ENCODE data around the gene NDUFAB1. TPM values are rescaled to one million over a fixed set of nuclear protein-coding genes. Genes with fewer than 3 reads are reported as not detected.
"Not testable (repeated sequence)": the region's sequence is repeated elsewhere in the genome, so short reads cannot be mapped to it uniquely, and the experiment has no call there.

The NDUFAB1 gene
- total RNA-seq, 1 donor from 2014 or later, result 122 TPM

GRCh38 chr16:23549938-23550337, 46.2 kb downstream of the NDUFAB1 start:
- peaks cover 11% of the 10 kb centered on the region for H3K79me2 ChIP-seq (ENCODE audit: low read depth)
- H3K27me3 ChIP-seq, result no peaks in the 10 kb centered on the region
- no peaks in the 10 kb centered on the region for H3K9me3 ChIP-seq (ENCODE audit: low read depth)
- Mint-ChIP-seq H3K9me3 (no peaks in the 10 kb centered on the region), H3K4me3 (no peak overlapping the region), H3K4me1 (no peaks in the 10 kb centered on the region), H3K27me3 (ENCODE audit: insufficient read depth, low read depth) (no peaks in the 10 kb centered on the region), H3K36me3 (peaks cover 14% of the 10 kb centered on the region), H3K27ac (no peak overlapping the region)
- no peaks in the 10 kb centered on the region for H3F3A ChIP-seq (ENCODE audit: low read depth)
- H3K4me3 ChIP-seq, result no peak overlapping the region
- H2AFZ ChIP-seq (replicated peaks), result no peak overlapping the region
- H3K36me3 ChIP-seq, result no peaks in the 10 kb centered on the region
- H3K4me2 ChIP-seq, result no peak overlapping the region
- H3K9ac ChIP-seq, result no peak overlapping the region
- TF ChIP-seq CTCF (IDR thresholded peaks at IDR 0.05) (no peak), EZH2phosphoT487 (IDR thresholded peaks at IDR 0.05) (no peak), EZH2 (IDR thresholded peaks at IDR 0.05) (no peak)
- peaks cover 4% of the 10 kb centered on the region for H4K20me1 ChIP-seq (ENCODE audit: low read depth)
- no peak overlapping the region for H3K27ac ChIP-seq
- H3K4me1 ChIP-seq, result no peaks in the 10 kb centered on the region
- no peak for DNase-seq (ENCODE audit: low spot score)

- H3K27me3 ChIP-seq, result no peaks in the 10 kb centered on the region
- Mint-ChIP-seq H3K4me1 (no peaks in the 10 kb centered on the region), H3K36me3 (peaks cover 6% of the 10 kb centered on the region), H3K27me3 (ENCODE audit: insufficient read depth, low read depth) (no peaks in the 10 kb centered on the region), H3K4me3 (no peak overlapping the region), H3K9me3 (no peaks in the 10 kb centered on the region), H3K27ac (no peak overlapping the region)
- no peak overlapping the region for H3K9ac ChIP-seq
- no peaks in the 10 kb centered on the region for H3F3A ChIP-seq (ENCODE audit: low read depth)
- no peak for DNase-seq (ENCODE audit: low spot score)
- no peak overlapping the region for H2AFZ ChIP-seq (replicated peaks)
- H3K9me3 ChIP-seq (ENCODE audit: low read depth), result no peaks in the 10 kb centered on the region
- no peaks in the 10 kb centered on the region for H3K4me1 ChIP-seq
- H4K20me1 ChIP-seq (ENCODE audit: low read depth), result no peaks in the 10 kb centered on the region
- no peak for TF ChIP-seq EZH2 (IDR thresholded peaks at IDR 0.05)
- H3K79me2 ChIP-seq (ENCODE audit: low read depth), result no peaks in the 10 kb centered on the region
- H3K4me2 ChIP-seq, result no peak overlapping the region
- H3K4me3 ChIP-seq, result no peak overlapping the region
- no peak overlapping the region for H3K27ac ChIP-seq
- H3K36me3 ChIP-seq, result no peaks in the 10 kb centered on the region
These were observed 51.7 kb downstream of the NDUFAB1 start for GRCh38 chr16:23544436-23544835.

- not testable (repeated sequence) for H3K9ac ChIP-seq; H3K4me3 Mint-ChIP-seq; H3F3A ChIP-seq (ENCODE audit: low read depth); H3K4me3 ChIP-seq; H3K36me3 Mint-ChIP-seq; H3K9me3 ChIP-seq (ENCODE audit: low read depth); H3K36me3 ChIP-seq; DNase-seq (ENCODE audit: low spot score); H3K27ac Mint-ChIP-seq; H3K27ac ChIP-seq; H3K4me2 ChIP-seq; H3K4me1 ChIP-seq; H3K79me2 ChIP-seq (ENCODE audit: low read depth); H2AFZ ChIP-seq (replicated peaks); H3K27me3 Mint-ChIP-seq (ENCODE audit: insufficient read depth, low read depth); H3K27me3 ChIP-seq; H3K9me3 Mint-ChIP-seq; H4K20me1 ChIP-seq (ENCODE audit: low read depth); H3K4me1 Mint-ChIP-seq
These were observed 55.3 kb downstream of the NDUFAB1 start for GRCh38 chr16:23540817-23541178.

GRCh38 chr16:23539984-23540816, 55.9 kb downstream of the NDUFAB1 start:
- Histone ChIP-seq H2AFZ (replicated peaks) (no peak overlapping the region), H3K4me2 (no peak overlapping the region), H3K27ac (no peak overlapping the region), H4K20me1 (ENCODE audit: low read depth) (peaks cover 3% of the 10 kb centered on the region), H3K27me3 (no peaks in the 10 kb centered on the region), H3F3A (ENCODE audit: low read depth) (no peaks in the 10 kb centered on the region), H3K9me3 (ENCODE audit: low read depth) (no peaks in the 10 kb centered on the region), H3K79me2 (ENCODE audit: low read depth) (no peaks in the 10 kb centered on the region), H3K4me1 (no peaks in the 10 kb centered on the region), H3K4me3 (no peak overlapping the region), H3K36me3 (no peaks in the 10 kb centered on the region), H3K9ac (no peak overlapping the region)
- DNase-seq (ENCODE audit: low spot score), result no peak
- Mint-ChIP-seq H3K36me3 (peaks cover 2% of the 10 kb centered on the region), H3K9me3 (no peaks in the 10 kb centered on the region), H3K4me3 (no peak overlapping the region), H3K27me3 (ENCODE audit: insufficient read depth, low read depth) (no peaks in the 10 kb centered on the region), H3K4me1 (no peaks in the 10 kb centered on the region), H3K27ac (no peak overlapping the region)
- TF ChIP-seq CTCF (IDR thresholded peaks at IDR 0.05), result no peak
- TF ChIP-seq EZH2 (IDR thresholded peaks at IDR 0.05), result no peak
- TF ChIP-seq EZH2phosphoT487 (IDR thresholded peaks at IDR 0.05), result no peak

All from neural progenitor cell (in vitro differentiated cells).